Frontal cortex (tissue), 4 donors: ENCODE results near the gene CERS1. TPM values are rescaled to one million over a fixed set of nuclear protein-coding genes. Genes with fewer than 3 reads are reported as not detected.
"Not testable (repeated sequence)": the region's sequence is repeated elsewhere in the genome, so short reads cannot be mapped to it uniquely, and the experiment has no call there.

Source experiments
- DNase-seq, 2 donors: peaks; one replicate each; pipeline ENCODE4 v3.0.0; 2012; ENCODE audit warnings: low spot score in 2 of 2
- FAIRE-seq: peaks from 2 replicates; lab custom pipeline; 2012; peaks lifted over from hg19 to GRCh38; lab: Jason Lieb, UNC
- total RNA-seq: library from RNA; depleted of rRNA; stranded (reverse); fragments of >200 nt; gene quantifications from one replicate; pipeline ENCODE4 v1.2.3, GENCODE V29; 2014
- donor health status: control.
- donor health status: control.
- donor health status: control.

The CERS1 gene
- total RNA-seq, 1 donor from 2014 or later, result 21.2 TPM

DNA sequence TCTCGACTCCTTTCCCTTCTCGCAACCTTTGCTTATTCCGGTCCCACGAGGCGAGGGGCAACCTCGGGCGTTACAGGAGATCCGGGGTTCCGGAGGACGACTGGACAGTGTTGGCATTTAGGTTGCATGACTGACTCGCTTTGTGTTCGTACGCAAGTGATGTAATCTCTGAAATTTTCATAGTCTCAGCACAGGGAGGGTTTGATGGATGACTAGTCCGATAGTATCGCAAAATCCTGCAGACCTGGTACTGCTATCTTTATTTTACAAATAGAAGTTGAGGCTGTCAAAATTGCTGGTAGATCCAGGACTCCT lies 23.9 kb upstream of the CERS1 start:
- no peak for FAIRE-seq
- DNase-seq, result no peak

- FAIRE-seq (peak; percentile 99), DNase-seq (peak; percentile 99 to 100)
Measured at GRCh38 chr19:18919086-18919899, 23.3 kb upstream of the CERS1 start, which contains the start of the genes COPE and DDX49. COPE (minus strand) TSS chr19:18919387; CDS start chr19:18919348, 39 bp downstream. DDX49 (plus strand) TSS chr19:18919715; CDS start chr19:18919742, 27 bp downstream.

GRCh38 chr19:18917593-18917992 lies 21.6 kb upstream of the CERS1 start:
- not testable (repeated sequence) for FAIRE-seq, DNase-seq

DNA sequence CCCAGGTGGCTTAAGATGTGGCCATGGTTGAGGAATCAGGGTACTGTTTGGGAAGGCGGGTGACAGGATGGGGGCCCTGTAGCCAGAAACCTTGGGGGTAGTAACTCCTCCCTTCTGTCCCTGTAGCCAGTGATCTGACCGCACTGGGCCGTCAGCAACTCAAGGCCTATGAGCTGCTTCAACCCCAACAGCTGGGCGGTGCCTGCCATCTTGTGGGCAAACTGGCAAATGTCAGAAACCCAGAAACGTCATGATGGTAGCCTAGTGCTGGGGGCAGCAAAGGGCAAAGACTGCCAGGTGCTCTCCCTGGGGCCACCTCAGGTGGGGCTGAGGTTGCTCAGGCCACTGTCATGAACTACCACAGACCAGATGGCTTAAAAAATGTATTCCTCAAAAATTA lies 19.7 kb upstream of the CERS1 start:
- DNase-seq (peak; percentile 66 to 77), FAIRE-seq (no peak)

- no peak for DNase-seq
- no peak for FAIRE-seq
Measured at GRCh38 chr19:18913466-18913865, 17.5 kb upstream of the CERS1 start.

GRCh38 chr19:18912933-18913332 lies 17.0 kb upstream of the CERS1 start:
- DNase-seq (no peak), FAIRE-seq (no peak)

DNA sequence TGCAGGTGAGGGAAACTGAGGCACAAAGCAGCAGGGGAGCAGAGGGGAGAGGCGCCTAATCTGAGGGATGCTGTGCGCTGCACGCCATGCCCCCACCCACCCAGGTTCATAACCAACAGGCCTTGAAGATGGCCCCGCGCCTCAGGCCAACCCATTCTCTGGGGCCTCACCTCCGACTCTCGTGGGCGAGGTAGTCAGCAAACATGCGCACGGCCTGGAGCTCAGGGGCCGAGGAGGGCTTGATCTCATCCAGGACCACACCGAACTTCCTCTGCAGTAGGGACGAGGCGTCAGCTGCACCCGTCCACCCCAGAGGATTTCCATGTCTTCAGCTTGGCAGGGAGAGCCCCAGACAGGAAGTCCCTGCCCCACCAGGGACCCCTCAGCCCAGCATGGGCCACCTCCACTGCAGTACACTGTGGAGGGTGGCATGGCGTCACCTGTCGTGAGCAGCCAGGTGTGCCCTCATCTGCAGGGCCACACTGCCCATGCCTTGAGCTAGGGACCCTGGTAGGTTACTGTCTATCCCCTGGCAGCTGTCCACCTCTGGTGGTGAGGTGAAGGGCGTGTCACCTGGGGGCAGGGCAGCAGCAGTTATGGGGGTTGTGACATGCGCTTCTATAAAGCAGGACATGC lies 15.0 kb upstream of the CERS1 start:
- no peak for DNase-seq
- no peak for FAIRE-seq

DNA sequence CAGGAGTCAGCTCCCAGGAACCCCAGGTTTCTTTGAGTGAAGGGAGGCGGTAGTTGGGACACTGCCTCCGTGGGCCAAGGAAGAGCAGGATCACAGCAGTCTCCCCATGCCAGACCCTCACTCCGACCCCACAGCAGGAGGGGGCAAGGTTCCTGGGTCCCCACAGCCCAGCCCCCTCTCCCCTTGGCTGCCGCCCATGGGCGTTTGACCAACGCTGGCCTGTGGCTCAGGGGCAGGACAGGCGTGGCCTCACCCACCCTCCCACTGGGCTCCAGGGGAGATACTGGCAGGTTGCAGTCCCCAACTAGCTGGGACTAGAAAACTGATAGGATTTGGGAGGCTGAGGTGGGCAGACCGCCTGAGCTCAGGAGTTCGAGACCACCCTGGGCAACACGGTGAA lies 14.1 kb upstream of the CERS1 start:
- DNase-seq (no peak), FAIRE-seq (no peak)

DNA sequence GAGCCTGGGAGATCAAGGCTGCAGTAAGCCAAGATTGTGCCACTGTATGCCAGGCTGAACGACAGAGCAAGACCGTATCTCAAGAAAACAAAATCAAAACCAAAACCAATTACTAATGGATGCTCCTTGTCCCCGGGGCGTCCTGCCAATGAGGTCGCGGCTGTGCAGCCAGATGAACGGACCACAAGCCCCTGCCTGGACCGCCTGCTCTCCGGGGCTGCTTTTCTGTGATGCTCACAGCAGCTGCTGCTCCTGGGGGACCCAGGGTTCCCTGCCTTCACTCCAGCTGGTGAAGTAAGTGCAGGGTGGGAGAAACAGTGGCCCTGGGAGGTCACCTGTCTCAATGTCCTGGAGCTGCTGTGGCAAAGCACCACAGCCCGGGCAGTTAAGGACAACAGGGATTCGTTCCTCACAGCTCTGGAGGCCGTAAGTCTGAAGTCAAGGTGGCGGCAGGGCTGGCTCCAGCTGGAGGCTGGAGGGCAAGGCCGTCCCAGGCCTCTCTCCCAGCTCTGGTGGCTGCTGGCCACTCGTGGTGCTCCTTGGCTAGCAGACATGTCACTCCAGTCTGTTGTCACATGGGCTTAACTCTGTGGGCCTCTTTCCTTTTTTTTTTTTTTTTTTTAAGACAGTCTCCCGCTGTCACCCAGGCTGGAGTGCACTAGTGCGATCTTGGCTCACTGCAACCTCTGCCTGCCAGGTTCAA lies 13.1 kb upstream of the CERS1 start:
- no peak for FAIRE-seq
- no peak for DNase-seq

DNA sequence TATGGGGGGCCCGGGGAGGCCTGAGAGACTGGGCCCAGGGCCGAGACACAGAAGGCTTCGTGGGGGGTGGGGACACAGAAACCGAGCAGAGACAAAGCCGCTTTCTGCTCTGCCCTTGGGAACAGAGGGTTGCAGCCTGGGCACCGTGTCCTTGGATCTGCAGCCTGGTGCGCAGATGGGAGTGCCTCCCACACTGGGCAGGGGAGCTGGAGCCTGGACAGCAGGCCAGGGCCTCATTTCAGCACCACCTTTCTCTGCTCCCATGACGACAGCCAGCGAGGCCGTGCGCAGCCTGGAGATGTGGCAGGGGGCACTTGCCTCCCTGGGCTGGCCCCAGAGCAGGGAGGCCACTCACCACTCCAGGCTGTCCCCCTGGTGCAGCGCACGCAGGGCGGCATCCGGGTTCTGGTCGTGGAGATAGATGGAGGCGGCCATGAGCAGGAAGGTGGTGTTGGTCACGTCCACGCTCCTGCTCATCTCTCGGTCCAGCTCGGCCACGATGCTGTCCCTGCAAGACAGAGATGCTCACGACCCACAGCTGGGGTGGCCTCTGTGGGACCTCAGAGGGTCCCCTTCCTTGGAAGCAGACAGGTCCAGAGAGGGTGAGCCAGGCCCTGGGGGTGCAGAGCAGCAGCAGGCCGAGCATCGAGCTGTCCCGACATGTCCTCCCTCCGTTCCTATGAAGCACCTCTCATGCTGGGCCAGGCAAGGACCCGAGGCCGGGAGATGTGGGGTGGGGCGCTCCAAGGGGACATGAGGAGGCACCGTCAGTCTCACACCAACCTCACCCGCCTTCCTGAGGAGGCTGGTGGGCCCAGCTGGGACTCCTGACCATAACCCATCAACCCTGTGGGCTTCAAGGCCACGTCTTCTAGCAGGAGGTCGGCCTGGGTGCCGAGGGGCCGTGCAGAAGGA lies 10.9 kb upstream of the CERS1 start:
- no peak for FAIRE-seq
- peak; percentile 69 to 73 for DNase-seq

GRCh38 chr19:18905513-18906236 lies 9.7 kb upstream of the CERS1 start:
- FAIRE-seq (no peak), DNase-seq (no peak)

DNA sequence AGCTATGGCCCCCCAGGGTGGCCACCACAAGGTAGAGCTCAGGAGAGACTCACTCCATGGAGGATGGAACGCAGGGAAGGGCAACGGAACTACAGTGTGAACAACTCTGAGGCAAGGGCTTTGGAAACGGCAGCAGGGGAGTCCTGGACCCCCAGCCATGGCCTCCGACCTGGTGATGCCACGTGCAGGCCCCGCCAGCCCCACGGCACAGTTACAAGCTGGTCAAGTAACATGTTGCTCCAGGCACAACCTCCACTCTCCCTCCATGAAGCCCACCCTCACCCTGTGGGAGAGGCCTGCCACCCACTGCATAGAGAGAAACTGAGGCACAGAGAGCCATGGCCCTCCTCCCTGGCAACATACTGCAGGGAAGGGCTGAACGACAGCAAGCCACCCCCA lies 9.1 kb upstream of the CERS1 start:
- no peak for DNase-seq
- FAIRE-seq, result no peak

DNA sequence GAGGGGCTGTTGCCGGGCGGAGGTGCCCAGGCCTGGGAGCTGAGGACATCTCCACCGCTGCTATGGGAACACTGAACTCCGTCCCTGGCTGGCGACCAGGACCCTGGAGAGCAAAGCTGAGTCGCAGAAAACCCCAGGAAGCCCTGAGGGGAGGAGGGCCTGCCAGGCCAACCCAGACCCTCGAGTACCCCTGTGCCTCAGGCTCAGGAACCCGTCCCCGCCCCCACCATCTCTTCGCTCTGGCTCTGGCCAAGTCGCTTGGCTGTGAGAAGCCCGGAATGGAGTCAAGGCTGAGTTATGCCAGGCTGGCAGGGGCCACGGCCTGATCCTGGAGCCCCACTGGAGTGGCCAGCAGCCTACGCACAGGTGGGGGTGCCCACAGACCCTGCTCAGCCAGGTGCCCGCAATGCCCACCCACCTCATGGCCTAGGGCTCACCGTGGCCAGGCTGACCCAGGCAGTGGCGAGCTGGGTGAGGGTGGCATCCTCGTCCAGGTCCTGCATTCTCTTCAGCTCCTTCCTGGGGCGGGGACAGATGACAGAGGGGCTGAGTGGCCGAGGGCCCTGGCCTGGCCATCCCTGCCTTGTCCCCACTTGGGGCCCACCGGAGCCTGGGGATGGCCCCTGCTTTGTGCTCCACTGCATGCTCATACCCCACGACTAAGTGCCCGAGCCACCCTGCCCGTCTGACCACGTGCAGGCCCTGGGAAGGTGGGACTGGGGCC lies 8.5 kb upstream of the CERS1 start:
- no peak for FAIRE-seq
- no peak for DNase-seq

- DNase-seq, result no peak
- FAIRE-seq, result no peak
Measured at GRCh38 chr19:18903156-18904037, 7.4 kb upstream of the CERS1 start.

- not testable (repeated sequence) for FAIRE-seq, DNase-seq
Measured at GRCh38 chr19:18902519-18902918, 6.6 kb upstream of the CERS1 start.

DNA sequence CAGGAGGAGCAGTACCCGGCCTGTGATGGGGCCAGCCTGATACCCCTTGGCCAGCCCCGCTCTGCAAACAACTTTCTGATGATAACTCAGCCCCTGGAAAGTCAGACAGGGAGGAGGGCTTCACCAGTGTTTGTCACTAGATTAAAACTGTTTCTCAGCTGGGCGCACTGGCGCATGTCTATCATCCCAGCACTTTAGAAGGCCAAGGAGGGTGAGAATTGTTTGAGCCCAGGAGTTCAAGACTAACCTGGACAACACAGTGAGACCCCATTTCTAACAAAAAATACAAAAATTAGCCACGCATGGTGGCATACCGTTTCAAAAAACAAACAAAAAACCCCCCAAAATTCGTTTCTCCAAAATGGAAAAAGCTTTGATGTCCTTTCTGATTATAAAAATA lies 5.5 kb upstream of the CERS1 start:
- FAIRE-seq (no peak), DNase-seq (no peak)

DNA sequence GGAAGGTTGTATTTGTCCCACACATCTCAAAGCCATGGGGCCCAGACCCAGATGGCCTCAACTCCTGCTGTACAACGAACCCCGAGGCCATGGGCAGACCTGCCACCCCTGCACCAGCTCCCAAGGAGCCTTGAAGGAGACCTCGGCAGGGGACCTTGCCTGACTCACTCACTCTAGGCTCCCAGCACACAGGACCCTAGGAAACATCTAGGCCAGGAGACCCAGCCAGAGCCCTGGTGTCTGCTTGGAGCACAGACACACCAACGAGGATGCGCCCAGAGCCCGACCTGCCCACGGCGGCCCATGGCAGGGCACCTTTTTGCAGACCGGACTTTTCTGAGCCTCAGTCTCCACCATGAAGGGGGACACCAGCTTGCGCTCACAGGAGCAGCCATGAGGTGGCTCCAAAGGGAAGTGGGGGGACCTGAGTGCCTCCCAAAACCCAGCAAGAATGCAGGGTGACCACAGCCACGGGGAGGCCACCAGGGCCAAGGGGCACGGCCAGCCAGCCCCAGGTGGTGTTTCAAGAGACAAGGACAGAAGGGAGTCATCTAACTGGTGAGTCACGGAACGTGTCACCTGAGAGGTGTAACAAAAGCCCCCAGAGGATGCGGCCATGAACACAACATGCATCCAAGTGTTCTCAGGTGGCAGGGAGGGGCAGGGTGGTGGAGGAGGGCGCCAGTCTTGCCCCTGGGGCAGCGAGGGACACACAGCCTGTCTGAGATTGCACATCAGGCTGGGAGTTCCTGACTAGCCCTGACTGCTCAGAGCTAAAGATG lies 4.9 kb upstream of the CERS1 start:
- no peak for FAIRE-seq
- no peak for DNase-seq
